ENCODE data around the gene PTPN5.
"Not testable (repeated sequence)": the region's sequence is repeated elsewhere in the genome, so short reads cannot be mapped to it uniquely, and the experiment has no call there.

The PTPN5 gene

GRCh38 chr11:18791207-18791968 is at the start of gene PTPN5:
Gene PTPN5 (minus strand): TSS chr11:18791798. CDS start chr11:18771958, 19,840 bp downstream.
- no peak for DNase-seq (ENCODE audit: low read depth in 2 of 2)

- no peak for DNase-seq (ENCODE audit: low read depth in 2 of 2)
Observed at GRCh38 chr11:18836417-18836816, 44.8 kb upstream of the PTPN5 start.

GRCh38 chr11:18834754-18835466 is 43.3 kb upstream of the PTPN5 start:
- DNase-seq (ENCODE audit: low read depth in 2 of 2): no peak

GRCh38 chr11:18820160-18820559 is 28.6 kb upstream of the PTPN5 start:
- DNase-seq (ENCODE audit: low read depth in 2 of 2): not testable (repeated sequence)

GRCh38 chr11:18804199-18804999 is 12.8 kb upstream of the PTPN5 start:
- DNase-seq (ENCODE audit: low read depth in 2 of 2): no peak

- peak; percentile 34 to 40 for DNase-seq (ENCODE audit: low read depth in 2 of 2)
Observed at GRCh38 chr11:18802381-18803257, 11.0 kb upstream of the PTPN5 start.

- DNase-seq (ENCODE audit: low read depth in 2 of 2): no peak
Observed at GRCh38 chr11:18798799-18799469, 7.3 kb upstream of the PTPN5 start.

- no peak for DNase-seq (ENCODE audit: low read depth in 2 of 2)
Observed at GRCh38 chr11:18794956-18795355, 3.4 kb upstream of the PTPN5 start.

GRCh38 chr11:18792827-18793226 is 1.2 kb upstream of the PTPN5 start:
- DNase-seq (ENCODE audit: low read depth in 2 of 2): no peak

GRCh38 chr11:18791969-18792628 is 501 bp upstream of the PTPN5 start:
- no peak for DNase-seq (ENCODE audit: low read depth in 2 of 2)

- DNase-seq (ENCODE audit: low read depth in 2 of 2): no peak
Observed at GRCh38 chr11:18790883-18791206, 753 bp downstream of the PTPN5 start.

GRCh38 chr11:18789942-18790341 is 1.7 kb downstream of the PTPN5 start:
- no peak for DNase-seq (ENCODE audit: low read depth in 2 of 2)

GRCh38 chr11:18785411-18785810 is 6.2 kb downstream of the PTPN5 start:
- DNase-seq (ENCODE audit: low read depth in 2 of 2): peak; percentile 38 to 41

- no peak for DNase-seq (ENCODE audit: low read depth in 2 of 2)
Observed at GRCh38 chr11:18780896-18781295, 10.7 kb downstream of the PTPN5 start.

- no peak for DNase-seq (ENCODE audit: low read depth in 2 of 2)
Observed at GRCh38 chr11:18780329-18780728, 11.3 kb downstream of the PTPN5 start.

GRCh38 chr11:18778468-18778867 is 13.1 kb downstream of the PTPN5 start:
- no peak for DNase-seq (ENCODE audit: low read depth in 2 of 2)

GRCh38 chr11:18776324-18776723 is 15.3 kb downstream of the PTPN5 start:
- DNase-seq (ENCODE audit: low read depth in 2 of 2): no peak

- no peak for DNase-seq (ENCODE audit: low read depth in 2 of 2)
Observed at GRCh38 chr11:18775492-18776292, 15.9 kb downstream of the PTPN5 start.

GRCh38 chr11:18774801-18775200 is 16.8 kb downstream of the PTPN5 start:
- DNase-seq (ENCODE audit: low read depth in 2 of 2): no peak

- no peak for DNase-seq (ENCODE audit: low read depth in 2 of 2)
Observed at GRCh38 chr11:18773681-18774080, 17.9 kb downstream of the PTPN5 start.
